MG63 (cell line): ENCODE results near the gene TMEM114. TPM values are rescaled to one million over a fixed set of nuclear protein-coding genes. Genes with fewer than 3 reads are reported as not detected.
"Not testable (repeated sequence)": the region's sequence is repeated elsewhere in the genome, so short reads cannot be mapped to it uniquely, and the experiment has no call there.

Source experiments
- DNase-seq: peaks from one replicate; pipeline ENCODE4 v3.0.0-alpha.2; 2020
- H3K27me3 ChIP-seq: fragments of 250-450 bp; sonication (Bioruptor Pico); 2 replicates; pipeline ENCODE4 v1.5.1; 2020; ENCODE audit warnings: mild to moderate bottlenecking, moderate library complexity
- H3K36me3 ChIP-seq: fragments of 250-450 bp; sonication (Bioruptor Pico); 2 replicates; pipeline ENCODE4 v1.5.1; 2020; ENCODE audit warnings: mild to moderate bottlenecking, moderate library complexity
- H3K4me3 ChIP-seq: fragments of 250-450 bp; sonication (Bioruptor Pico); 2 replicates; pipeline ENCODE4 v1.5.1; 2020; ENCODE audit warnings: mild to moderate bottlenecking, moderate library complexity
- H3K9me3 ChIP-seq: fragments of 250-450 bp; sonication (Bioruptor Pico); 2 replicates; pipeline ENCODE4 v1.5.1; 2020; ENCODE audit warnings: mild to moderate bottlenecking, moderate library complexity
- total RNA-seq: library from RNA; depleted of rRNA; stranded (reverse); fragments of >200 nt; shearing (Covaris generic); gene quantifications from 2 replicates; pipeline ENCODE4 v1.2.3, GENCODE V29; 2014; ENCODE audit warnings: low replicate concordance

Gene TMEM114
- total RNA-seq, 1 experiment from 2014 or later = not detected

GRCh38 chr16:8567355-8568230 is 22.7 kb downstream of the TMEM114 start:
- DNase-seq = peak; percentile 77
- Histone ChIP-seq H3K27me3 (no peaks in the 10 kb centered on the region), H3K36me3 (no peaks in the 10 kb centered on the region), H3K9me3 (no peaks in the 10 kb centered on the region), H3K4me3 (no peak overlapping the region)

- Histone ChIP-seq H3K4me3 (no peak overlapping the region), H3K9me3 (0 out of 2 replicates have a peak, but pooled peaks cover 2% of the 10 kb centered on the region), H3K27me3 (no peaks in the 10 kb centered on the region), H3K36me3 (no peaks in the 10 kb centered on the region)
- DNase-seq = no peak
Observed at GRCh38 chr16:8565498-8565897, 24.8 kb downstream of the TMEM114 start.

- H3K9me3 ChIP-seq = 0 out of 2 replicates have a peak, but pooled peaks cover 2% of the 10 kb centered on the region
- DNase-seq = no peak
- no peaks in the 10 kb centered on the region for H3K36me3 ChIP-seq
- H3K4me3 ChIP-seq = no peak overlapping the region
- no peaks in the 10 kb centered on the region for H3K27me3 ChIP-seq
Observed at GRCh38 chr16:8564934-8565345, 25.4 kb downstream of the TMEM114 start.

- H3K9me3 ChIP-seq = not testable (repeated sequence)
Observed at GRCh38 chr16:8563944-8564540, 26.3 kb downstream of the TMEM114 start.

GRCh38 chr16:8561496-8561895 is 28.8 kb downstream of the TMEM114 start:
- Histone ChIP-seq H3K9me3 (0 out of 2 replicates have a peak, but pooled peaks cover 2% of the 10 kb centered on the region), H3K36me3 (no peaks in the 10 kb centered on the region), H3K27me3 (peaks cover 5% of the 10 kb centered on the region), H3K4me3 (no peak overlapping the region)
- no peak for DNase-seq

More at GRCh38 chr16:8563944-8564540, 26.3 kb downstream of the TMEM114 start:
- H3K27me3 ChIP-seq, H3K36me3 ChIP-seq, H3K4me3 ChIP-seq, DNase-seq: not testable (repeated sequence)

GRCh38 chr16:8555400-8555799 is 34.9 kb downstream of the TMEM114 start:
- no peaks in the 10 kb centered on the region for H3K9me3 ChIP-seq
- no peaks in the 10 kb centered on the region for H3K36me3 ChIP-seq
- no peak overlapping the region for H3K4me3 ChIP-seq
- H3K27me3 ChIP-seq = peaks cover 32% of the 10 kb centered on the region
- DNase-seq = no peak

GRCh38 chr16:8554881-8555280 is 35.4 kb downstream of the TMEM114 start:
- Histone ChIP-seq H3K9me3 (no peaks in the 10 kb centered on the region), H3K36me3 (no peaks in the 10 kb centered on the region), H3K27me3 (peaks cover 37% of the 10 kb centered on the region), H3K4me3 (no peak overlapping the region)
- DNase-seq = no peak

GRCh38 chr16:8554022-8554421 is 36.3 kb downstream of the TMEM114 start:
- Histone ChIP-seq H3K27me3 (peaks cover 37% of the 10 kb centered on the region), H3K9me3 (no peaks in the 10 kb centered on the region), H3K4me3 (no peak overlapping the region), H3K36me3 (no peaks in the 10 kb centered on the region)
- no peak for DNase-seq

- Histone ChIP-seq H3K4me3 (no peak overlapping the region), H3K36me3 (no peaks in the 10 kb centered on the region), H3K27me3 (peaks cover 37% of the 10 kb centered on the region), H3K9me3 (no peaks in the 10 kb centered on the region)
- DNase-seq = no peak
Observed at GRCh38 chr16:8552487-8553221, 37.7 kb downstream of the TMEM114 start.

- Histone ChIP-seq H3K36me3 (no peaks in the 10 kb centered on the region), H3K4me3 (no peak overlapping the region), H3K9me3 (no peaks in the 10 kb centered on the region), H3K27me3 (peaks cover 40% of the 10 kb centered on the region)
- no peak for DNase-seq
Observed at GRCh38 chr16:8551388-8552332, 38.7 kb downstream of the TMEM114 start.

GRCh38 chr16:8550728-8551387 is 39.5 kb downstream of the TMEM114 start:
- no peak for DNase-seq
- Histone ChIP-seq H3K9me3 (no peaks in the 10 kb centered on the region), H3K4me3 (no peak overlapping the region), H3K27me3 (peaks cover 40% of the 10 kb centered on the region), H3K36me3 (no peaks in the 10 kb centered on the region)

GRCh38 chr16:8549843-8550412 is 40.4 kb downstream of the TMEM114 start:
- DNase-seq = no peak
- H3K27me3 ChIP-seq = peaks cover 33% of the 10 kb centered on the region
- H3K36me3 ChIP-seq = no peaks in the 10 kb centered on the region
- no peaks in the 10 kb centered on the region for H3K9me3 ChIP-seq
- no peak overlapping the region for H3K4me3 ChIP-seq

- Histone ChIP-seq H3K36me3 (no peaks in the 10 kb centered on the region), H3K4me3 (no peak overlapping the region), H3K27me3 (peaks cover 35% of the 10 kb centered on the region), H3K9me3 (no peaks in the 10 kb centered on the region)
- no peak for DNase-seq
Observed at GRCh38 chr16:8548166-8548565, 42.1 kb downstream of the TMEM114 start.

- Histone ChIP-seq H3K4me3 (no peak overlapping the region), H3K27me3 (peaks cover 31% of the 10 kb centered on the region), H3K9me3 (no peaks in the 10 kb centered on the region), H3K36me3 (no peaks in the 10 kb centered on the region)
- DNase-seq = no peak
Observed at GRCh38 chr16:8547762-8548161, 42.5 kb downstream of the TMEM114 start.

- peaks cover 20% of the 10 kb centered on the region for H3K27me3 ChIP-seq
- no peak for DNase-seq
- H3K9me3 ChIP-seq = no peaks in the 10 kb centered on the region
- H3K36me3 ChIP-seq = no peaks in the 10 kb centered on the region
- H3K4me3 ChIP-seq = no peak overlapping the region
Observed at GRCh38 chr16:8544406-8544805, 45.9 kb downstream of the TMEM114 start.
